A549 (cell line): ENCODE data around the gene BHMT. TPM values are rescaled to one million over a fixed set of nuclear protein-coding genes. Genes with fewer than 3 reads are reported as not detected.
A peak's percentile ranks its signal among the peaks of the same experiment; 100 is the strongest.

ENCODE experiments used
- ATAC-seq, 2 experiments: fragments of 200-7000 bp in 1 of 2; fragments of >200 bp in 1 of 2; cut with Nextera tagmentation in 1 of 2; cut with Tn5 transposase in 1 of 2; 3 replicates each; pipeline versions ENCODE4 v1.8.0 to v1.9.1; 2018 to 2020; ENCODE audit warnings: mild to moderate bottlenecking in 1 of 2, moderate library complexity in 1 of 2
- CTCF ChIA-PET: fragments of 300-600 bp; sonication (Branson Sonifier 250); formaldehyde crosslinking; extraction: SDS; loops from one replicate; lab custom pipeline; 2021; ENCODE audit warnings: antibody characterized with exemption, inconsistent platforms; lab: Yijun Ruan, JAX
- POLR2A ChIA-PET: fragments of 350-600 bp; formaldehyde crosslinking; extraction: SDS; loops from one replicate; lab custom pipeline; 2021; ENCODE audit warnings: antibody characterized with exemption, inconsistent platforms; lab: Yijun Ruan, JAX
- DNase-seq, 2 experiments: peaks; one replicate each; pipeline versions ENCODE4 v3.0.0 to v3.0.0-alpha.2; 2011 to 2016; ENCODE audit warnings: low read depth in 1 of 2, low spot score in 1 of 2
- FAIRE-seq: peaks from 2 replicates; lab custom pipeline; 2011; peaks lifted over from hg19 to GRCh38; lab: Jason Lieb, UNC
- H3K27ac ChIP-seq, 2 experiments: fragments of >200 bp; sonication (Bioruptor Twin); formaldehyde crosslinking; 3 replicates each; pipeline ENCODE4 v1.5.1; 2016 to 2017
- H3K4me1 ChIP-seq: fragments of >200 bp; sonication (Bioruptor Twin); formaldehyde crosslinking; 3 replicates; pipeline ENCODE4 v1.6.1; 2016
- H3K4me2 ChIP-seq: fragments of >200 bp; sonication (Bioruptor Twin); formaldehyde crosslinking; 3 replicates; pipeline ENCODE4 v1.6.1; 2016
- H3K4me3 ChIP-seq: fragments of >200 bp; sonication (Bioruptor Twin); formaldehyde crosslinking; 3 replicates; pipeline ENCODE4 v1.5.1; 2016
- H3K9me3 ChIP-seq: fragments of >200 bp; sonication (Bioruptor Twin); formaldehyde crosslinking; 3 replicates; pipeline ENCODE4 v1.6.1; 2016
- CHD4 ChIP-seq: fragments of 200-600 bp; sonication (generic); IDR thresholded peaks from 2 replicates; pipeline ENCODE4 v1.6.1; 2016; ENCODE audit warnings: antibody characterized with exemption, mild to moderate bottlenecking, borderline replicate concordance
- CTCF ChIP-seq: fragments of >200 bp; sonication (Bioruptor Twin); formaldehyde crosslinking; IDR thresholded peaks from 3 replicates; pipeline ENCODE4 v1.5.1; 2016
- ELK1 ChIP-seq: fragments of 150-350 bp; IDR thresholded peaks from 2 replicates; pipeline ENCODE4 v1.6.1; 2014; ENCODE audit warnings: low read depth, mild to moderate bottlenecking, low read length
- EP300 ChIP-seq, 2 experiments: fragments of >200 bp; sonication (Bioruptor Twin); formaldehyde crosslinking; IDR thresholded peaks; 2 replicates in 1 of 2; 3 replicates in 1 of 2; pipeline ENCODE4 v1.6.1; 2016 to 2017
- ESRRA ChIP-seq: fragments of 150-350 bp; IDR thresholded peaks from 2 replicates; pipeline ENCODE4 v1.6.1; 2014; ENCODE audit warnings: mild to moderate bottlenecking, low read length, borderline replicate concordance
- HMGXB4 ChIP-seq: fragments of 250-450 bp; sonication (Bioruptor Pico); IDR thresholded peaks from 2 replicates; pipeline ENCODE4 v1.5.0; 2021; ENCODE audit warnings: mild to moderate bottlenecking, moderate library complexity, borderline replicate concordance
- HOXB5 ChIP-seq: fragments of 250-450 bp; sonication (Bioruptor Pico); IDR thresholded peaks from 2 replicates; pipeline ENCODE4 v1.5.0; 2020; ENCODE audit warnings: mild to moderate bottlenecking, moderate library complexity
- KDM5A ChIP-seq: fragments of 200-600 bp; sonication (generic); IDR thresholded peaks from 2 replicates; pipeline ENCODE4 v1.6.1; 2016; ENCODE audit warnings: antibody characterized with exemption, mild to moderate bottlenecking
- MAX ChIP-seq: IDR thresholded peaks from 2 replicates; pipeline ENCODE4 v1.6.1; 2012
- MAZ ChIP-seq: fragments of 150-350 bp; IDR thresholded peaks from 2 replicates; pipeline ENCODE4 v1.6.1; 2014; ENCODE audit warnings: antibody characterized with exemption, low read depth, low read length, borderline replicate concordance
- NPAS2 ChIP-seq: fragments of 250-450 bp; sonication (Bioruptor Pico); IDR thresholded peaks from 2 replicates; pipeline ENCODE4 v1.8.0; 2022; ENCODE audit warnings: mild to moderate bottlenecking, moderate library complexity, borderline replicate concordance
- POLR2A ChIP-seq: IDR thresholded peaks from 2 replicates; pipeline ENCODE4 v1.6.1; 2012; ENCODE audit warnings: mild to moderate bottlenecking, low read length
- RAD21 ChIP-seq, 2 experiments: fragments of >200 bp in 1 of 2; sonication (Bioruptor Twin) in 1 of 2; formaldehyde crosslinking in 1 of 2; IDR thresholded peaks in 1 of 2; conservative IDR thresholded peaks in 1 of 2; 2 replicates in 1 of 2; 3 replicates in 1 of 2; pipeline ENCODE4 v1.6.1; 2012 to 2018; ENCODE audit warnings: inconsistent platforms in 1 of 2
- REST ChIP-seq: fragments of 200-600 bp; sonication (generic); IDR thresholded peaks from 2 replicates; pipeline ENCODE4 v1.6.1; 2016; ENCODE audit warnings: antibody characterized with exemption, mild to moderate bottlenecking, moderate library complexity
- SMC3 ChIP-seq: fragments of >200 bp; sonication (Bioruptor Twin); formaldehyde crosslinking; IDR thresholded peaks from 3 replicates; pipeline ENCODE4 v1.6.1; 2018; ENCODE audit warnings: inconsistent platforms
- ZFP36 ChIP-seq: fragments of 450-650 bp; IDR thresholded peaks from 2 replicates; pipeline ENCODE4 v1.6.1; 2014; ENCODE audit warnings: borderline replicate concordance; ENCODE audit not compliant: partially characterized antibody
- WGBS: methylation state at CpG from one replicate; pipeline ENCODE4 v1.1.6; 2017; ENCODE audit errors: missing lambda C conversion rate; 5-methylcytosine and 5-hydroxymethylcytosine counted together
- polyA plus RNA-seq, 4 experiments: library from polyadenylated mRNA; depleted of rRNA in 3 of 4; stranded (reverse); fragments of >200 nt; fragmentation: RNase III in 1 of 4; extraction: RNeasy Plus Mini Kit Qiagen cat#74134 plus additional on column Dnase treatment in 1 of 4; gene quantifications; 2 replicates in 3 of 4; 3 replicates in 1 of 4; pipeline ENCODE4 v1.2.3, GENCODE V29; 2011 to 2017

Gene BHMT
- polyA plus RNA-seq, 2 of the 4 experiments (the other 2 are of a cell fraction): not detected

- ATAC-seq: no peak
- H3K4me3 ChIP-seq: no peak overlapping the region
- no peak for FAIRE-seq
- H3K9me3 ChIP-seq: no peaks in the 10 kb centered on the region
- H3K4me1 ChIP-seq: peaks cover 12% of the 10 kb centered on the region; the same call in 1 of the 3 replicates
- CTCF ChIA-PET: interaction anchor here (6.0 to 12.7 kb wide), 2 partner anchors 8 to 102 kb away, joined by 25 to 354 read pairs; no protein-coding TSS in a partner anchor
- no peak for DNase-seq
- H3K4me2 ChIP-seq: no peak overlapping the region
- H3K27ac ChIP-seq: no peak overlapping the region
- POLR2A ChIA-PET: no interaction called here
- 41% methylated on average over 1 of the region's 1 CpG for WGBS
- TF ChIP-seq NPAS2 (CRISPR knock-in tag) (no peak), RAD21 (conservative IDR thresholded peaks at IDR 0.05 in 1 of 2, IDR thresholded peaks at IDR 0.05 in 1 of 2) (no peak), KDM5A (no peak), CHD4 (no peak), MAX (no peak)
Measured at GRCh38 chr5:79124607-79125006, 13.0 kb downstream of the BHMT start.

GRCh38 chr5:79130781-79131180 lies 19.2 kb downstream of the BHMT start:
- H3K4me1 ChIP-seq: peaks cover 9% of the 10 kb centered on the region; the same call in 2 of the 3 replicates
- no peak for FAIRE-seq

GRCh38 chr5:79133121-79133656 lies 21.6 kb downstream of the BHMT start:
- Histone ChIP-seq H3K4me2 (peak overlapping the region; percentile 89), H3K9me3 (no peaks in the 10 kb centered on the region), H3K27ac (peak overlapping the region; percentile 75 to 84), H3K4me1 (peaks cover 4% of the 10 kb centered on the region; the same call in 2 of the 3 replicates), H3K4me3 (peak overlapping the region; percentile 33)
- 1% methylated on average over 4 of the region's 4 CpGs for WGBS
- CTCF ChIA-PET: interaction anchor here (0.6 to 12.7 kb wide), 75 partner anchors 10 to 950 kb away, joined by 3 to 354 read pairs (median 4); partner anchors contain the start of genes ARSB and JMY
- POLR2A ChIA-PET: interaction anchor here (0.7 to 1.6 kb wide), 5 partner anchors 108 to 280 kb away, joined by 3 to 10 read pairs (median 6); partner anchors contain the start of gene ARSB
- DNase-seq (peak in 1 of 2 experiments; percentile 35), FAIRE-seq (no peak), ATAC-seq (peak; percentile 32 to 72; a peak in 4 of 6 replicates)
- no peak for TF ChIP-seq EP300 (IDR thresholded peaks at IDR 0.05)
- no peak for TF ChIP-seq HOXB5 (CRISPR knock-in tag)
- TF ChIP-seq ZFP36: no peak
- no peak for TF ChIP-seq ESRRA
- TF ChIP-seq HMGXB4 (CRISPR knock-in tag): no peak
- peak; percentile 41; the same call in 1 of the 2 replicates for TF ChIP-seq KDM5A
- peak; percentile 72 for TF ChIP-seq SMC3
- peak; percentile 59; the same call in 2 of the 3 replicates for TF ChIP-seq CTCF
- TF ChIP-seq NPAS2 (CRISPR knock-in tag): no peak
- TF ChIP-seq POLR2A: no peak
- TF ChIP-seq ELK1: no peak

More at GRCh38 chr5:79130781-79131180, 19.2 kb downstream of the BHMT start:
- no peak for TF ChIP-seq REST
- no peak for TF ChIP-seq NPAS2 (CRISPR knock-in tag)
- no peak for TF ChIP-seq ZFP36
- TF ChIP-seq MAZ: no peak
- no peak for TF ChIP-seq MAX
- Histone ChIP-seq H3K4me2 (no peak overlapping the region), H3K27ac (no peak overlapping the region), H3K9me3 (no peaks in the 10 kb centered on the region), H3K4me3 (no peak overlapping the region)
- WGBS: 62% methylated on average over 6 of the region's 6 CpGs
- no peak for DNase-seq
- no peak for ATAC-seq
- CTCF ChIA-PET: interaction anchor here (1.6 to 12.7 kb wide), 2 partner anchors 108 to 382 kb away, joined by 3 to 354 read pairs; no protein-coding TSS in a partner anchor
- POLR2A ChIA-PET: no interaction called here
